Measurements from ENCODE around the gene TRIP6.

- TF ChIP-seq POLR2A (IDR thresholded peaks at IDR 0.05) (no peak), EP300 (IDR thresholded peaks at IDR 0.05) (no peak)
- TF ChIP-seq, protein P1, sequence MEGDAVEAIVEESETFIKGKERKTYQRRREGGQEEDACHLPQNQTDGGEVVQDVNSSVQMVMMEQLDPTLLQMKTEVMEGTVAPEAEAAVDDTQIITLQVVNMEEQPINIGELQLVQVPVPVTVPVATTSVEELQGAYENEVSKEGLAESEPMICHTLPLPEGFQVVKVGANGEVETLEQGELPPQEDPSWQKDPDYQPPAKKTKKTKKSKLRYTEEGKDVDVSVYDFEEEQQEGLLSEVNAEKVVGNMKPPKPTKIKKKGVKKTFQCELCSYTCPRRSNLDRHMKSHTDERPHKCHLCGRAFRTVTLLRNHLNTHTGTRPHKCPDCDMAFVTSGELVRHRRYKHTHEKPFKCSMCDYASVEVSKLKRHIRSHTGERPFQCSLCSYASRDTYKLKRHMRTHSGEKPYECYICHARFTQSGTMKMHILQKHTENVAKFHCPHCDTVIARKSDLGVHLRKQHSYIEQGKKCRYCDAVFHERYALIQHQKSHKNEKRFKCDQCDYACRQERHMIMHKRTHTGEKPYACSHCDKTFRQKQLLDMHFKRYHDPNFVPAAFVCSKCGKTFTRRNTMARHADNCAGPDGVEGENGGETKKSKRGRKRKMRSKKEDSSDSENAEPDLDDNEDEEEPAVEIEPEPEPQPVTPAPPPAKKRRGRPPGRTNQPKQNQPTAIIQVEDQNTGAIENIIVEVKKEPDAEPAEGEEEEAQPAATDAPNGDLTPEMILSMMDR (IDR thresholded peaks at IDR 0.05), result no peak
These were observed 44.3 kb downstream of the TRIP6 start for GRCh38 chr7:100911484-100911883.
